ENCODE measurements around the gene ABCC10.

ABCC10 gene

DNA sequence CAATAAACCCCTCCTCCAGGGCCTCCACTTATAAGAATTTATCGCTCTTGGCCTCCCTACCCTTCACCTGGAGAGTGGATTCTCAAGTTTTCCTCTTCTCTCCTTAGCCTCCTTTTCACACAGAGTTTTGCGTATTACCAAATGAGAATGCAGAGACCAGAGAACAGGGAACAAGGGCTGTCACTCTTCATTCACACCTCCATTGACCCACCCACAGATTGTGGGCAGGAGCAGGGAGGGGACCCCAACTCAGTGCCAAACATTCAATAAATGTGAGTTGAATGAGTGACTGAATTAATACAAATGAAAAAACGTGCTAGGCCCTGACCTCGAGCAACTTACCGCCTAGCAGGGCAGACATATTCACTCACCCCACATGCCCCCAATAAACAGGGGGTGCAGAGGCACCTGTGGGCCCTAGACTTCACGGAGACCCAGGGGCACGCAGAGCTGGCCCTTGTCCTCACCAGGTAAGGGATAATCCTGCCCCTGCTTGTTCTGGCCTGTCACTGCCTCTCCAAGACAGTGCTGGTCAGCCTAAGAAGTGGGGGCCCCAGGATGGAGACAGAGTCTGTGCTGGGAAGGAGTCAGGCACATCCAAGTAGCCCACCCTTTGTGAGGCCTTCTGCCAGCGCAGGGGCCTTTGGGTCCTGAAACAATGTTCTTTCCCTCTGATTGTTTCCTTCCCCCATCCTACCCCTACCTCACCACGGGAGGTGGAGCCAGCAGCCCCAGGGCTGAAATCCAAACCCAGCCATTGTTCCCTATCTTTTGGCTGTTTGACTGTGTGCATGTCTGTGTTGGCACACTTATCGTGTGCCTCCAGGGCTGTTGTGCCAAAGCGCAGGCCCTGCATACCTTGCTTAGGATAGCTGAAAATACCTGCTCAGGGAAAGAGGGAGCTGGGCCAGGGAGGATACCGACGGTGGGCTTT is 41.7 kb downstream of the ABCC10 start:
- no peak for DNase-seq (ENCODE audit: low read depth in 2 of 2)

GRCh38 chr6:43469947-43470346 is 42.6 kb downstream of the ABCC10 start:
- no peak for DNase-seq (ENCODE audit: low read depth in 2 of 2)

DNA sequence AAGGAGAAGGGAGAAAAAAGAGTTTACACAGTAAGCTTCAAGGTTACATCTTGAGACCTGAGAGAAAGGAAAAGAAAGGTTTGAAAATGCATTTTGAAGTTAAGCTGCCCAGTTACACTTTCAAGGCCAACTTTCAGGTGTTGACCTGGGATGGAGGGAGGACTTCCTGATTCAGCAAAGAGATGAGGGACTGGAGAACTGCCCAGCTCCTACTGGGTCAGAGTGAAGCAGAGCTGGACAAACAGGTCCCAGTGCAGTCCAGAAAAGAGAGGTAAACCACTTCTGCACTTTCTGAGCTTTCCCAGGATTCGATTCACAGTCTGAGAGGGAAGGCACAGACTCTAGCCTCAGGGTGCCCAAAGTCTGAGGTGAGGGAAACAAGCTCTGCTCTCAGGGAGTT is 44.1 kb downstream of the ABCC10 start:
- DNase-seq (ENCODE audit: low read depth in 2 of 2) = no peak

DNA sequence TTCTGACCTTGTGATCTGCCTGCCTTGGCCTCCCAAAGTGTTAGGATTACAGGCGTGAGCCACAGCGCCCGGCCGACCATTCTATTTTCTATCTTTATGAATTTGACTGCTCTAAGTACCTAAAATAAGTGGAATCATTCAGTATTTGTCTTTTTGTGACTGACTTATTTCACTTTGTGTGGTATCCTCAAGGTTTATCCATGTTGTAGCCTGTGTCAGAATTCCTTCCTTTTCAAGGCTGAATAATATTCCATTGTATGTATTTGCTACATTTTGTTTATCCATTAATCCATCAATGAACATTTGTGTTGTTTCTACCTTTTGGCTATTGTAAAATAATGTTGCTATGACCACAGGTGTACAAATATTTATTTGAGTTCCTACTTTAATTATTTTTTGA is 45.2 kb downstream of the ABCC10 start:
- DNase-seq (ENCODE audit: low read depth in 2 of 2) = no peak

- no peak for DNase-seq (ENCODE audit: low read depth in 2 of 2)
Observed at GRCh38 chr6:43475516-43475915, 48.2 kb downstream of the ABCC10 start.

DNA sequence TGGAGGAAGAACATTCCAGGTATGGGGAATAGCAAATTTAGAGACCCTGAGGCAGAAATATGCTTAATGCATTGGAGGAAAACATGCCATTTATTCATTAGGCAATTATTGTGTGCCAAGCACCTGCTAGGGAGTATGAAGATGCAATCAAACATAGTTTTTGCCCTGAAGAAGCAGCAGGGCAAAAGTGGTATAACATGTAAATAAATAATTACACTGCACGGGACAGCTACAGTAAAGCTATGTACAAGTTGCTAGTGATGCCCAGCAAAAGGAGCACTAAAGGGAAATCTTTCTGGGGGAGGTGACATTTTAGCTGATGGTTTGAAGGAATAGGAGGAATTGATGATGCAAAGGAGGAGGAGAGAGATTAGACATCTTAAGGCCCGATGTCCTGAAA is 49.4 kb downstream of the ABCC10 start:
- DNase-seq (ENCODE audit: low read depth in 2 of 2) = no peak

- DNase-seq (ENCODE audit: low read depth in 2 of 2) = peak; percentile 94 to 99
Observed at GRCh38 chr6:43477235-43478007, 50.1 kb downstream of the ABCC10 start, which contains the start of gene TJAP1. Gene TJAP1, plus strand, starts transcription at chr6:43477570. Its CDS starts 21,432 bp downstream, at chr6:43499002.

DNA sequence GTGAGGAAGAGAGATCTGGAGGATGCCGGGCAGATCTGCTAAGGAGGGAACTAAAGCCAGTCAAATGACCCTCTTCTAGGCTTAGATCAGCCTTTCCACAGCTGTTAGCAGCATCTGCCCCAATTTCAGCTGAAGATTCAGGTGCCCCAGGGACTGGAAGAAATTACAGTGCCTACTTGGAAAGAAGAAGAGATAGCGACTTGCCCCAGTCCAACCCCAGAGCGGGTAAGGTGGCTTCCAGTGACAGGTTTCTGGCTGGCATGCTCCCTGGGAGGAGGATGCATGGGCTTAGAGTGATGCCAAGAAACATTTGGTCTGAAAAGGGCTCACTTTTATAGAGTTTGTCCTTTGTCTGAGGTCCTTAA is 50.6 kb downstream of the ABCC10 start:
- no peak for DNase-seq (ENCODE audit: low read depth in 2 of 2)

GRCh38 chr6:43481075-43481474 is 53.7 kb downstream of the ABCC10 start:
- no peak for DNase-seq (ENCODE audit: low read depth in 2 of 2)

- no peak for DNase-seq (ENCODE audit: low read depth in 2 of 2)
Observed at GRCh38 chr6:43481591-43482236, 54.4 kb downstream of the ABCC10 start.

DNA sequence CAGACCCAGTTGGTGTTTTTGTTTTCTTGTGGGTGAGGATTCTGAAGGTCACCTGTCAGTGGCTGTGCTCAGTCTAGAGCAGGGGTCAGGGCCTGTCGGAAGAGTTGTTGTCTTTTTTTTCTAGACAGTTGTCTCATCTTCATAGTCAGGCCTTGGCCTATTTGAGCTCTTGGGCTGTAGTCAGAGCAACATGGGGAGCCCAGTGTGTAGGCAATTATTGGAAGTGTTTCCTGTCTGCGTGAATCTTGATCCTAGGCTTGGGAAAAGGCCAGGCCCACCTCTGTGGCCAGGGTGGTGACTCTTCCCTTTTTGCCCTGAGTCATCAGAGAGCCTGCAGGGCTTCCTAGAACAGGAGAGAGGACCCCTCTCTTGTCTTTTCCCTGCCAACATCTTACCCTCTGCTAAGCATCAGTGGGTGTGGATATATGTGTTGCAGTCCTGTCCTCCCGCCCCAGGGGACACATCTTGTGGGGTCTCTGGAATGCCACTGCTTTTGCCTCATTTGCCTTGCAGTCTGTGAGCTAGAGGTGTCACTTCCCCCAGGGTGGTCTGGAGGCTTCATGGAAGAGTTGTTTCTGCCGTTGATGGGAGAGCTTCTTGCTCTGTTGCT is 61.4 kb downstream of the ABCC10 start:
- DNase-seq (ENCODE audit: low read depth in 2 of 2) = no peak

DNA sequence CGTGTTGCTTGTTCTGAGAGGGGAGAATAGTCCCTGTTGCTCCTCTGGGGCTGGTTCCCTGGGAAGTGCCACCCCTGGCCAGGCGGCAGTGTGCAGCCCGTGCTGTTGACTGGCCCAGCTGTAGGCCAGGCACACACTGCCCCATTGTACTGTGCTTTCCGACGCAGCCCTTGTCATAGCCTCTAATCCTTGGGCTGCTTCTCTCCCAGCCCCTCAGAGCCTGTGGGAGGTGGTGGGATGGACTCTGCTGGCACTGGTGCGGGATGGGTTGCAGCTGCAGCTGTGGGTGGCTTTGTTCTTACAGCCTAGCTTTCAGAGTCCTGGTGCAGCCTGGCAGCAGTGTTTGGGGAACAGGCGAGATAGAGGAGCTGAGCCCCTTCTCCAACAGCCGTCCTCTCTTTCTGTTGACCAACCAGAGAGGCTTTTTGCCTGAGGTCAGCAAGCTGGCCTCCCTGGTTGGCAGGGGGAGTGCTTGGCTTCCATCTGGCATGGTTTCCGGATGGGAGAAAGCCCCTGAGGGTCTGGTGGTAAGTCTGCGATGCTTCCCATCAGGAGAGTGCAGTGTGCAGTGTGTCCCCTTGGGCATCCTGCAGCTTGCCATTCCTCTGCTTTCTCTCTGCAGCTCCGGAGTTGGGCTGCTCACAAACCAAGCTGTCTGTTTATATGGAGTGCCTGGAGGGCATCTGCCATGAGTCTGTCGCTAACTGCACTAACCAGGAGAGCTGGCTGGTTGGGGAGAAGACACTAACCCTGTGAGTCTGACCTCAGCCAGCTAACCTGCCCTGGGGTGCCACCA is 62.1 kb downstream of the ABCC10 start:
- no peak for DNase-seq (ENCODE audit: low read depth in 2 of 2)

- DNase-seq (ENCODE audit: low read depth in 2 of 2) = no peak
Observed at GRCh38 chr6:43490523-43490939, 63.2 kb downstream of the ABCC10 start.

DNA sequence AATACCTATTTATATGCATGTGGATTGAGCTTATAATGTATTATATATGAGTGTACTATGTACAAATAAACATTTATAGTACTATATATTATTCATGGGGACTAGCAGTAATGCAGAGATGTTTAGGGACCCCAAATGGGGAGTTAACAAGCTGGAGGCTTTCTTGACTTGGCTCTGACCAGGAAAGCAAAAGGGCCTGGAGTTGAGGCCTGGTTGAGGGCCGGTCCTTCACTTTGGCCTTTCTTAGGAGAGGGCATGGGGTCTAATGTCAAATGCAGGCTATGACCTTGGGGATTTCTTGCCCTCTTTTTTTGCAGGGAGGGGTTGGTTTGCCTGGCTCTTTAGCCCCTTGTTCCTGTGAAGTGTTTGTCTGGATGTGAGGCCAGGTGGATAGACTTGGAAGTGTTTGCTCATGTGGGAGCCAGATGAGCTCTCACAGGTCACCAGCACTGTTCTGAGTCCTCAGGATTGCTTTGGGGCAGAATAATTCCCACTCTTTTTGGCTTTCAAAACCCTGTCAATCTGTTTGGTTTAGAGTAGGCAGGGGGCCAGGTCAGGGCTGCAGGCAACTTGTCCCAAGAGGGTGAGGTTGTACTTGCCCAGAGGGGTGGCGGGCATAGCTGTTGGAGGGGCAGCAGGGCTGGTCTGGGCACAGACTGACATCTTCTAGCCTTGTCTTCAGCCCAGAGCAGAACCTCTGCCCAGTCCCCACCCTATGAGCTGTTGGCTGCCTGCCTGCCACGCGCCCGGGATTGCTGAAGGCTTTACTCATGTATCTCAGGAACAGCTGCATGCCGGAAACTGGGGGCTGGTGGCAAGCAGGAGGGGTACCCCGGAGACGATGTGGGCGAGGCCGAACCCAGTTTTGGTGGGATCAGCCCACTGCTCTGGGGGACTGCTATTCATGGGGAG is 64.7 kb downstream of the ABCC10 start:
- DNase-seq (ENCODE audit: low read depth in 2 of 2) = no peak

DNA sequence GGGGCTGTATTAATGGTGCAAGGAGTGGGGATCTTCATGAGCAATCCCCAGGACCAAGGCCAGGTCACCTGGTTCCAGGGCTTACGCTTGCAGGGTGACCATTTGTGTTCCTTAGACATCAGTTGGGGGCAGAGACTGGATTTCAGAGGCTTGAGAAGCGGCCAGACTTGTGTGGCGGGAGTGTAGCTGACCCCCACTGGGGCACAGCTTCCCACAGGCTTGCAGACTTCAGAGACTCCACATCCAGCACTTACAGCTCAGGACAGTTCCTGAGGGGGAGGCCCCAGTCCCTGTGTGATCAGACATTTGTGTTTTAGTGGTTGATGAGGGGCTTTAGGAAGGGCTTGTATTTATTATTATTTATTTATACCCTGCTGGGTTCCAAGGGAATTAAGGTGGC is 65.3 kb downstream of the ABCC10 start:
- DNase-seq (ENCODE audit: low read depth in 2 of 2) = no peak

DNA sequence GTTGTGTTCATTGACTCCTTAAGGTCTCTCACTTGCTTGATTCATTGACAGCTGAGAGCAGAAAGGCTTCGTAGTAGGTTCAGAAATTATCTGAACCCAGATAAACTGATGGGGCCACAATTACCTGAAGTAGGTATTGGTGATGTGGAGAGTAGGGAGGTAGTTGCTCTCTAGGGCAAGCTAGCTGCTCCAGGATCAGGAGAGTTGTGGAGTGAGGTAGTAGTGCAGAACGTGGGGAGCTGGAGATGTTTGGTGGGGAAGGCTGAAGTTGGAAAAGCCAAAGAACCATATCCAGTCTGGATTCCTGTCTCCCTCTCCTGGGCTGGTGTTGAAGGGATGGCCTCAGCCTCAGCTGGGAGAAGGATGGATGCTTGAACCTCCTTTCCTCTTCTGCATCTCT is 65.9 kb downstream of the ABCC10 start:
- no peak for DNase-seq (ENCODE audit: low read depth in 2 of 2)

GRCh38 chr6:43493833-43494232 is 66.5 kb downstream of the ABCC10 start:
- DNase-seq (ENCODE audit: low read depth in 2 of 2) = no peak

- DNase-seq (ENCODE audit: low read depth in 2 of 2) = no peak
Observed at GRCh38 chr6:43494321-43494720, 67.0 kb downstream of the ABCC10 start.

DNA sequence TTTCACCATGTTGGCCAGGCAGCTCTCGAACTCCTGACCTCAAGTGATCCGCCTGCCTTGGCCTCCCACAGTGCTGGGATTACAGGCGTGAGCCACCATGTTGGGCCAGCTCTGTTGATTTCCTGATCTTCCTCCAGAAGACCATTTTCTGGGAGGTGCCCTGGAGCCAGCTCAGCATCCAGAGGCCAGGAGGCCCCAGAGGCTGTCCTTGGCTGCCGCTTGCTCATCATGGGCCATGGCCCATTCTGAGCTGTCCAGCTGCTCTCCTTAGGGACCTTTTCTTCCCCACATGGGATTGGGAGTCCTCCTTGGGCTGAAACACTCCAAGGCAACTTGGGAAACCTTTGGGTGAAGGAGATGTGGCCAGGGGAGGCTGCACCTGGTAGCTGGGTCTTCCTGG is 67.4 kb downstream of the ABCC10 start:
- DNase-seq (ENCODE audit: low read depth in 2 of 2) = no peak

DNA sequence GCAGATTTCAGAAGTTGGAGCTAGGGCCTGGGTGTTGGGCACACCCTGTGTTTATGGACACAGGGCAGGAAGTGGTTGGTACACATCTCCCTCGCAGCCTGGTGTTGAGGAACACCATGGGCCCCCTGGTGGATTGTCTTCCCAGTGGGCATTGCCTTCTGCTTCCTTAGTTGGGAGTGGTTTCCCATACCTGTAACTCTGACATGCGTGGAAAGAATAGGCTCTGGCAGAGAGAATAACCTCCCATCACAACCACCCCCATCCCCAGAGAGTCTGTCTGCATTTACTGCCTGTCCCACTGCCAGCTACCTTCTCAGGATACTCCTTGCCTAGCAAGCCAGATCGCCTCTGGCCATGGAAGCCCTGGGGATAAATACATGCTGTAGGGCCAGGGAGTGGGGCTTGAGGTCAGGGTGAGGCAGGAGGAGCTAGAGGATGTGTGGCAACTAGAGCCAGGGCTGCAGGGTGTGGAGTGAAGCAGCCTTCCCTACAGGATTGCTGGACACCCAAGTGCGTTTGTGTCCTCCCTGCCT is 68.1 kb downstream of the ABCC10 start:
- DNase-seq (ENCODE audit: low read depth in 2 of 2) = no peak
